HEK293T (cell line): ENCODE data around the gene LAG3.
"Not testable (repeated sequence)": the region's sequence is repeated elsewhere in the genome, so short reads cannot be mapped to it uniquely, and the experiment has no call there.

Source experiments
- CTCF ChIA-PET: fragments of 350-600 bp; formaldehyde crosslinking; extraction: SDS; loops from one replicate; lab custom pipeline; 2021; ENCODE audit warnings: antibody characterized with exemption, inconsistent platforms; lab: Yijun Ruan, JAX
- POLR2A ChIA-PET: fragments of 350-600 bp; formaldehyde crosslinking; extraction: SDS; loops from one replicate; lab custom pipeline; 2020; ENCODE audit warnings: antibody characterized with exemption, inconsistent platforms; lab: Yijun Ruan, JAX
- DNase-seq: peaks from one replicate; pipeline ENCODE4 v3.0.0; 2012; ENCODE audit warnings: mixed read lengths; ENCODE audit errors: extremely low spot score
- ARNT ChIP-seq: fragments of 450-650 bp; IDR thresholded peaks from 2 replicates; pipeline ENCODE4 v1.6.1; 2017; ENCODE audit warnings: mild to moderate bottlenecking
- BHLHE40 ChIP-seq: fragments of 450-650 bp; IDR thresholded peaks from 2 replicates; pipeline ENCODE4 v1.6.1; 2016; ENCODE audit warnings: mild to moderate bottlenecking, moderate library complexity, borderline replicate concordance
- CTBP1 ChIP-seq: fragments of 450-650 bp; IDR thresholded peaks from 2 replicates; pipeline ENCODE4 v1.6.1; 2016; ENCODE audit warnings: borderline replicate concordance
- ELF4 ChIP-seq: fragments of 450-650 bp; IDR thresholded peaks from 2 replicates; pipeline ENCODE4 v1.6.1; 2017; ENCODE audit warnings: antibody characterized with exemption
- FOXA1 ChIP-seq: fragments of 450-650 bp; IDR thresholded peaks from 2 replicates; pipeline ENCODE4 v1.6.1; 2016; ENCODE audit warnings: mild to moderate bottlenecking
- FOXK2 ChIP-seq: fragments of 450-650 bp; IDR thresholded peaks from 2 replicates; pipeline ENCODE4 v1.6.1; 2016; ENCODE audit warnings: mild to moderate bottlenecking
- FOXM1 ChIP-seq: fragments of 450-650 bp; IDR thresholded peaks from 2 replicates; pipeline ENCODE4 v1.6.1; 2017; ENCODE audit warnings: mild to moderate bottlenecking, borderline replicate concordance
- HDGF ChIP-seq: fragments of 450-650 bp; IDR thresholded peaks from 2 replicates; pipeline ENCODE4 v1.6.1; 2017; ENCODE audit warnings: antibody characterized with exemption, borderline replicate concordance
- L3MBTL2 ChIP-seq: fragments of 450-650 bp; conservative IDR thresholded peaks from 2 replicates; pipeline ENCODE4 v1.6.1; 2016; ENCODE audit warnings: mild to moderate bottlenecking
- LEF1 ChIP-seq: fragments of 450-650 bp; IDR thresholded peaks from 2 replicates; pipeline ENCODE4 v1.6.1; 2017; ENCODE audit warnings: mild to moderate bottlenecking, borderline replicate concordance
- NFRKB ChIP-seq: fragments of 450-650 bp; IDR thresholded peaks from 2 replicates; pipeline ENCODE4 v1.6.1; 2016; ENCODE audit warnings: mild to moderate bottlenecking, moderate library complexity
- SP1 ChIP-seq: fragments of 450-650 bp; IDR thresholded peaks from 2 replicates; pipeline ENCODE4 v1.6.1; 2017
- SUZ12 ChIP-seq: fragments of 450-650 bp; IDR thresholded peaks from 2 replicates; pipeline ENCODE4 v1.6.1; 2016; ENCODE audit warnings: mild to moderate bottlenecking
- TARDBP ChIP-seq: fragments of 450-650 bp; IDR thresholded peaks from 2 replicates; pipeline ENCODE4 v1.6.1; 2016
- ZNF384 ChIP-seq: fragments of 450-650 bp; IDR thresholded peaks from 2 replicates; pipeline ENCODE4 v1.6.1; 2016
- TF ChIP-seq, protein P1 (sequence below): fragments of 450-650 bp; IDR thresholded peaks from 2 replicates; pipeline ENCODE4 v1.6.1; 2016

LAG3 gene

DNA sequence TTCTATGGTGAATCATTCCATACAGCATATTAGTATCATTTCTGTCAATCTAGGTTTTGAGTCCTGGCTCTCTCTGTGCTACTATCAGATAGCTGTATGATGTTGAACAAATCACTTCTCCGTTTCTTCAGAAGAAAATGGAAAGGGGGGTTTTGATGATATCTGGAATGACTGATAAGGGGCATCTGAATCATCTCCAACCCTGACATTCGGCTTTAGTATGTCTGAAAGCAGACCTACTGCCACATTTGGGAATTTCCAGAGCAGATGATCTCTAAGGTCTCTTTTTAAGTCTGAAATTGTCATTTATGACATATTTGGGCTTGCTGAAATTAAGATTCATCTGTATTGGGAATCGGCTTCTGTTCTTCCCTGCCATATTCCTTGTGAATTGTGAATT is 29.5 kb upstream of the LAG3 start:
- CTCF ChIA-PET = no interaction called here
- POLR2A ChIA-PET = interaction anchor here (0.7 kb wide), 1 partner anchor 10 kb away, joined by 3 read pairs; the partner anchor contains the start of gene MLF2

DNA sequence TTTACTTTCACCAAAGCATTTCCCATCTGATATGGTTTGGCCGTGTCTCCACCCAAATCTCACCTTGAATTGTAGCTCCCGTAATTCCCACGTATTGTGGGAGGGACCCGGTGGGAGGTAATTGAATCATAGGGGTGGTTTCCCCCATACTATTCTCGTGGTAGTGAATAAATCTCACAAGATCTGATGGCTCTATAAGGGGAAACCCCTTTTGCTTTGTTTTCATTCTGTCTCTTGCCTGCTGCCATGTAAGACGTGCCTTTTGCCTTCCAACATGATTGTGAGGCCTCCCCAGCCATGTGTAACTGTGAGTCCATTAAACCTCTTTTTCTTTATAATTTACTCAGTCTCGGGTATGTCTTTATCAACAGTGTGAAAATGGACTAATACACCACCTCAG is 29.0 kb upstream of the LAG3 start:
- DNase-seq, CTCF ChIA-PET: not testable (repeated sequence)
- POLR2A ChIA-PET = interaction anchor here (0.7 to 2.3 kb wide), 2 partner anchors 10 to 20 kb away, joined by 3 to 9 read pairs; partner anchors contain the start of genes COPS7A and MLF2

More for the DNA sequence above, 29.5 kb upstream of the LAG3 start:
- DNase-seq = no peak
- TF ChIP-seq HDGF (no peak), SP1 (no peak), FOXK2 (no peak), ARNT (no peak), ELF4 (no peak), ZNF384 (no peak), L3MBTL2 (no peak), SUZ12 (no peak)

DNA sequence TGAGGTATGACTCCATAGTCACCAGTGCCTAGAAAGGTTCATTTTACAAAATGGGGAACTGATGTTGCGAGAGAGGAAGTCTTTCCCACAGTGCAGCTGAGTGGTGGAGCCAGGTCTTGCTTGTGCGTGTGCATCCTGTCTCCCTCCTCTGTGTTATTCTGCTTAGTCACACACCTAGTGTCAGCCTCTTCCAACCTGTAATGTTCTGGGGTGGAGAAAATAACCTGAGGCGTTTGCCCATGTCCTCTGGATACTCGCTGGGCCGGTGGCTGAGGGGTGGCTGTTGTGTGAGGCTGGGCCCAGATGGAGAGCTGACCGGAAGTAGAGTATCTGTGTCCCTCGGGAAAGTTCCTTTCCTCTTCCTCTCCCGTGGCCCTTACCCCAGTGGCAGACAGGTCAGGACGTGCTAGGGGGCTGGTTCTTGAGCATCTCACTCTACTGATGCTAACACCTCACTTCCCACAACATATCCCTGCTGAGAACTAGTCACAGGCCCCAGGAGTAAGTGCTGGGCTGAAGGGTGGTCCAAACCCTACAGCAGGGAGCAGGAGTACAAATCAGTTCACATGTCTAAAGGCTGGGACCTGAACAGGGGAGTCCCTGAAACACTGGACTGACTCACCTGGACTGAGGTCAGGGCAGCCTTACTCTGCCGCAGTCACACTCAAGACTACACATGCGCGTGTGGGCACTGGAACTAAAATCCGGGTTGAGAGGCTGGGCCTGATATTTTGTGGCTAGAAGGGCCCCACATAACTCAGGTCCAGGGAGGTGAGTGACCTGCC is 26.4 kb upstream of the LAG3 start:
- TF ChIP-seq FOXK2 (no peak), FOXM1 (no peak), SUZ12 (no peak), NFRKB (no peak), CTBP1 (no peak), ELF4 (no peak), L3MBTL2 (no peak), ZNF384 (no peak)
- TF ChIP-seq, protein P1, sequence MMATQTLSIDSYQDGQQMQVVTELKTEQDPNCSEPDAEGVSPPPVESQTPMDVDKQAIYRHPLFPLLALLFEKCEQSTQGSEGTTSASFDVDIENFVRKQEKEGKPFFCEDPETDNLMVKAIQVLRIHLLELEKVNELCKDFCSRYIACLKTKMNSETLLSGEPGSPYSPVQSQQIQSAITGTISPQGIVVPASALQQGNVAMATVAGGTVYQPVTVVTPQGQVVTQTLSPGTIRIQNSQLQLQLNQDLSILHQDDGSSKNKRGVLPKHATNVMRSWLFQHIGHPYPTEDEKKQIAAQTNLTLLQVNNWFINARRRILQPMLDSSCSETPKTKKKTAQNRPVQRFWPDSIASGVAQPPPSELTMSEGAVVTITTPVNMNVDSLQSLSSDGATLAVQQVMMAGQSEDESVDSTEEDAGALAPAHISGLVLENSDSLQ = no peak
- ChIA-PET POLR2A (interaction anchor here (1.2 to 2.3 kb wide), 4 partner anchors 11 to 75 kb away, joined by 3 to 9 read pairs (median 6); partner anchors contain the start of genes COPS7A and GPR162), CTCF (no interaction called here)
- no peak for DNase-seq

DNA sequence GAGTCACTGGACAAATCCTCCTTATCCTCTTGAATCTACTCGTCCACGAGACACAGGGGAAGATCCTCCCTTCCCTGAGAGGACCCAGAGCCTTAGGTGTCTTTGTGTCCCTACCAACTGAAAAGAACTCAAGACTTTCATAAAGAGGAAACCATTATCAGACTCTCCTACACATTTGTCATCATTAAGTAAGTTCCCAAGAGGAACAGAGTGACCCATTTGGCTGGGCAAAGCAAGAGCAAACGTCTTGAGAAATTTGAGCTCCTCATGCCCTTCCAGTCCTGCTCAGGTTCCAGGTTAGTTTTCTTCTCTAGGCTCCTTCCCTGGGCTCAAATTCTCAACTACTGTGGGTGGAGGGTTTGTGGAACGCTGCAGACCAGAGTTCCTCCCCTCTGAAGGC is 25.1 kb upstream of the LAG3 start:
- ChIA-PET POLR2A (interaction anchor here (0.6 to 1.9 kb wide), 4 partner anchors 12 to 104 kb away, joined by 3 to 6 read pairs (median 4); partner anchors contain the start of genes CDCA3, COPS7A, GPR162 and USP5), CTCF (no interaction called here)

DNA sequence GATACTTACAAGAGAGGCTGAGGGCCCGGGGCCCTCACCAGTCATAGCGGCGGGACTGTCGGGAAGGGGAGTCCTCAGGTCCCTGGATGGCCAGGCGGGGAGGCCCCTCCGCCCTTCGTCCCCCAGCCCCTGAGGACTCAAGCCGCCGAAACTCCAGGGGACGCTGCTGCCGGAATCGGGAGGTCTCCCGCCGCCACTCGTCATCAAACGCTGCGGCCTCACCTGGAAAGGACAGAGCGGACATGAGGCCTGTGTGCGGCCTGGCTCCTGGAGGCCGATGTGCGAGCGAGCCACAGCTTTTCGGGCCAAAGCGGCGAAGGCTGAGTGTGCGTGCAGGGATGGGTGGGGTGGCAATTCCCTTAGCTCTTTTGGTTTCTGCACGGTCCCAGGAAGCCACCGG is 23.6 kb upstream of the LAG3 start:
- TF ChIP-seq L3MBTL2 (no peak), ZNF384 (no peak), FOXK2 (no peak), BHLHE40 (no peak), TARDBP (no peak), ELF4 (no peak), FOXM1 (no peak), HDGF (no peak), SP1 (no peak), NFRKB (no peak), FOXA1 (no peak), LEF1 (no peak), ARNT (no peak), CTBP1 (no peak), SUZ12 (no peak)
- TF ChIP-seq, protein P1 = no peak
- ChIA-PET CTCF (interaction anchor here (0.9 kb wide), 1 partner anchor 76 kb away, joined by 4 read pairs; no protein-coding TSS in a partner anchor), POLR2A (no interaction called here)
- no peak for DNase-seq

More for the DNA sequence above, 25.1 kb upstream of the LAG3 start:
- TF ChIP-seq FOXA1 (no peak), NFRKB (no peak), ZNF384 (no peak), TARDBP (no peak), SP1 (no peak), HDGF (no peak), L3MBTL2 (no peak), BHLHE40 (no peak), SUZ12 (no peak), FOXM1 (no peak), CTBP1 (no peak)
- DNase-seq = no peak

DNA sequence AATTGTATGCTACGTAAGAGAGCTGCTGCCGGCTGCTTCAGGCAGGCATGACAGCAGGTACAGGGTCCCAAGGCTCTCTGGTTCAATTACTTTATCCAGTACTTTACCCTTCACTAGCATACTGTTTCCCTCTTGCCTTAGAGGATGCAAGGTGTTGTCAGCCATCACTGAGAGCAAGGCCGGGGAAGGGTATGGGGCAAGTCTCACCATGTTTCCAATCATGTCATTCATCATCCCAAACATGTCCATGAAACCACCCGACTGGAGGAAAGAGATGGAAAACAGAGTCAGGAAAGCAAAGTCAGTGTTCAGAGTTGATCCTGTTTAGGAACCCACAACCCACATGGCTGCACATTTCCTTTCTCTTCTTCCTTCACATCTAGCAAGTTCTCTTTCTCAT is 21.8 kb upstream of the LAG3 start:
- no peak for DNase-seq
- TF ChIP-seq HDGF (no peak), ELF4 (no peak), LEF1 (no peak), L3MBTL2 (no peak), ARNT (no peak), TARDBP (no peak), SP1 (no peak), BHLHE40 (no peak), FOXA1 (no peak), FOXK2 (no peak), ZNF384 (no peak), FOXM1 (no peak), CTBP1 (no peak)
- CTCF ChIA-PET = no interaction called here
- POLR2A ChIA-PET = interaction anchor here (4.5 to 6.1 kb wide), 2 partner anchors 17 to 102 kb away, joined by 51 to 148 read pairs; partner anchors contain the start of genes CDCA3, PTMS and USP5
